ENCODE data around the gene LIN28B.
"Not testable (repeated sequence)": the region's sequence is repeated elsewhere in the genome, so short reads cannot be mapped to it uniquely, and the experiment has no call there.

The LIN28B gene

GRCh38 chr6:105005451-105005850, 48.5 kb downstream of the LIN28B start:
- no peaks in the 10 kb centered on the region; the same call in 1 of the 2 replicates for H3K36me3 ChIP-seq (replicated peaks)
- H3K9me3 ChIP-seq: no peaks in the 10 kb centered on the region
- H3K27me3 ChIP-seq (ENCODE audit: low read depth): no peaks in the 10 kb centered on the region
- DNase-seq (ENCODE audit: low spot score in 2 of 2): no peak
- H3K4me3 ChIP-seq: no peak overlapping the region
- in situ Hi-C loops (cut with MboI; ENCODE audit: low sequenced_read_pairs): no loop called here
- no peaks in the 10 kb centered on the region; the same call in 1 of the 2 replicates for H3K4me1 ChIP-seq

GRCh38 chr6:105013459-105013858, 56.6 kb downstream of the LIN28B start:
- DNase-seq (ENCODE audit: low spot score in 2 of 2); in situ Hi-C loops (cut with MboI; ENCODE audit: low sequenced_read_pairs): not testable (repeated sequence)

GRCh38 chr6:105014448-105014847, 57.5 kb downstream of the LIN28B start:
- Histone ChIP-seq H3K36me3 (replicated peaks) (no peaks in the 10 kb centered on the region), H3K9me3 (no peaks in the 10 kb centered on the region), H3K4me3 (no peak overlapping the region), H3K4me1 (peaks cover 22% of the 10 kb centered on the region), H3K27me3 (ENCODE audit: low read depth) (no peaks in the 10 kb centered on the region)
- DNase-seq (ENCODE audit: low spot score in 2 of 2): no peak
- in situ Hi-C loops (cut with MboI; ENCODE audit: low sequenced_read_pairs): no loop called here

More at GRCh38 chr6:105013459-105013858, 56.6 kb downstream of the LIN28B start:
- not testable (repeated sequence) for H3K27me3 ChIP-seq (ENCODE audit: low read depth); H3K9me3 ChIP-seq; H3K36me3 ChIP-seq (replicated peaks); H3K4me3 ChIP-seq
- peaks cover 22% of the 10 kb centered on the region for H3K4me1 ChIP-seq

- H3K4me3 ChIP-seq: no peak overlapping the region
- peaks cover 22% of the 10 kb centered on the region for H3K4me1 ChIP-seq
- no peaks in the 10 kb centered on the region for H3K27me3 ChIP-seq (ENCODE audit: low read depth)
- no peaks in the 10 kb centered on the region for H3K36me3 ChIP-seq (replicated peaks)
- in situ Hi-C loops (cut with MboI; ENCODE audit: low sequenced_read_pairs): no loop called here
- DNase-seq (ENCODE audit: low spot score in 2 of 2): peak in 1 of 2 experiments; percentile 60
- H3K9me3 ChIP-seq: no peaks in the 10 kb centered on the region
These were observed 58.0 kb downstream of the LIN28B start for GRCh38 chr6:105014954-105015353.

- Histone ChIP-seq H3K4me1 (peaks cover 22% of the 10 kb centered on the region), H3K9me3 (no peaks in the 10 kb centered on the region), H3K4me3 (no peak overlapping the region), H3K27me3 (ENCODE audit: low read depth) (no peaks in the 10 kb centered on the region), H3K36me3 (replicated peaks) (no peaks in the 10 kb centered on the region)
- DNase-seq (ENCODE audit: low spot score in 2 of 2): no peak
- in situ Hi-C loops (cut with MboI; ENCODE audit: low sequenced_read_pairs): no loop called here
These were observed 58.6 kb downstream of the LIN28B start for GRCh38 chr6:105015482-105015881.

GRCh38 chr6:105019285-105019684, 62.4 kb downstream of the LIN28B start:
- no peaks in the 10 kb centered on the region for H3K9me3 ChIP-seq
- DNase-seq (ENCODE audit: low spot score in 2 of 2): no peak
- peaks cover 21% of the 10 kb centered on the region for H3K4me1 ChIP-seq
- in situ Hi-C loops (cut with MboI; ENCODE audit: low sequenced_read_pairs): no loop called here
- no peaks in the 10 kb centered on the region for H3K27me3 ChIP-seq (ENCODE audit: low read depth)
- no peaks in the 10 kb centered on the region for H3K36me3 ChIP-seq (replicated peaks)
- no peak overlapping the region for H3K4me3 ChIP-seq

GRCh38 chr6:105021399-105021798, 64.5 kb downstream of the LIN28B start:
- Histone ChIP-seq H3K27me3 (ENCODE audit: low read depth) (no peaks in the 10 kb centered on the region), H3K4me3 (no peak overlapping the region), H3K36me3 (replicated peaks) (no peaks in the 10 kb centered on the region; the same call in 1 of the 2 replicates), H3K4me1 (peaks cover 25% of the 10 kb centered on the region), H3K9me3 (no peaks in the 10 kb centered on the region)
- in situ Hi-C loops (cut with MboI; ENCODE audit: low sequenced_read_pairs): no loop called here
- no peak for DNase-seq (ENCODE audit: low spot score in 2 of 2)

- Histone ChIP-seq H3K36me3 (replicated peaks) (no peaks in the 10 kb centered on the region; the same call in 1 of the 2 replicates), H3K9me3 (no peaks in the 10 kb centered on the region), H3K4me3 (no peak overlapping the region), H3K4me1 (peaks cover 35% of the 10 kb centered on the region), H3K27me3 (ENCODE audit: low read depth) (no peaks in the 10 kb centered on the region)
- in situ Hi-C loops (cut with MboI; ENCODE audit: low sequenced_read_pairs): no loop called here
- no peak for DNase-seq (ENCODE audit: low spot score in 2 of 2)
These were observed 65.5 kb downstream of the LIN28B start for GRCh38 chr6:105022416-105022815.

- no peaks in the 10 kb centered on the region for H3K9me3 ChIP-seq
- peak in 1 of 2 experiments; percentile 85 for DNase-seq (ENCODE audit: low spot score in 2 of 2)
- H3K4me3 ChIP-seq: no peak overlapping the region; the same call in 1 of the 2 replicates
- H3K27me3 ChIP-seq (ENCODE audit: low read depth): no peaks in the 10 kb centered on the region
- in situ Hi-C loops (cut with MboI; ENCODE audit: low sequenced_read_pairs): no loop called here
- peaks cover 3% of the 10 kb centered on the region; the same call in 1 of the 2 replicates for H3K36me3 ChIP-seq (replicated peaks)
- H3K4me1 ChIP-seq: peaks cover 59% of the 10 kb centered on the region
These were observed 67.9 kb downstream of the LIN28B start for GRCh38 chr6:105024803-105025202.

GRCh38 chr6:105028898-105029297, 72.0 kb downstream of the LIN28B start:
- peaks cover 3% of the 10 kb centered on the region; the same call in 1 of the 2 replicates for H3K36me3 ChIP-seq (replicated peaks)
- DNase-seq (ENCODE audit: low spot score in 2 of 2): no peak
- H3K4me1 ChIP-seq: peaks cover 59% of the 10 kb centered on the region
- no peaks in the 10 kb centered on the region for H3K27me3 ChIP-seq (ENCODE audit: low read depth)
- in situ Hi-C loops (cut with MboI; ENCODE audit: low sequenced_read_pairs): no loop called here
- H3K4me3 ChIP-seq: no peak overlapping the region
- no peaks in the 10 kb centered on the region for H3K9me3 ChIP-seq

- DNase-seq (ENCODE audit: low spot score in 2 of 2): peak in 1 of 2 experiments; percentile 75
- H3K4me1 ChIP-seq: peaks cover 55% of the 10 kb centered on the region
- in situ Hi-C loops (cut with MboI; ENCODE audit: low sequenced_read_pairs): no loop called here
These were observed 72.7 kb downstream of the LIN28B start for GRCh38 chr6:105029581-105029980.

GRCh38 chr6:105034470-105034869, 77.6 kb downstream of the LIN28B start:
- no peak for DNase-seq (ENCODE audit: low spot score in 2 of 2)
- no peaks in the 10 kb centered on the region for H3K9me3 ChIP-seq
- H3K36me3 ChIP-seq (replicated peaks): no peaks in the 10 kb centered on the region
- in situ Hi-C loops (cut with MboI; ENCODE audit: low sequenced_read_pairs): no loop called here
- no peaks in the 10 kb centered on the region for H3K27me3 ChIP-seq (ENCODE audit: low read depth)
- no peak overlapping the region for H3K4me3 ChIP-seq
- peaks cover 19% of the 10 kb centered on the region for H3K4me1 ChIP-seq

More at GRCh38 chr6:105029581-105029980, 72.7 kb downstream of the LIN28B start:
- H3K36me3 ChIP-seq (replicated peaks): peaks cover 3% of the 10 kb centered on the region; the same call in 1 of the 2 replicates
- no peaks in the 10 kb centered on the region for H3K9me3 ChIP-seq
- no peak overlapping the region for H3K4me3 ChIP-seq
- H3K27me3 ChIP-seq (ENCODE audit: low read depth): no peaks in the 10 kb centered on the region

GRCh38 chr6:105035299-105035698, 78.4 kb downstream of the LIN28B start:
- no peaks in the 10 kb centered on the region for H3K27me3 ChIP-seq (ENCODE audit: low read depth)
- in situ Hi-C loops (cut with MboI; ENCODE audit: low sequenced_read_pairs): no loop called here

GRCh38 chr6:105036351-105036750, 79.4 kb downstream of the LIN28B start:
- peaks cover 13% of the 10 kb centered on the region for H3K4me1 ChIP-seq
- in situ Hi-C loops (cut with MboI; ENCODE audit: low sequenced_read_pairs): no loop called here
- no peaks in the 10 kb centered on the region for H3K9me3 ChIP-seq
- no peak overlapping the region for H3K4me3 ChIP-seq
- no peak for DNase-seq (ENCODE audit: low spot score in 2 of 2)
- no peaks in the 10 kb centered on the region for H3K36me3 ChIP-seq (replicated peaks)
- no peaks in the 10 kb centered on the region for H3K27me3 ChIP-seq (ENCODE audit: low read depth)

More at GRCh38 chr6:105035299-105035698, 78.4 kb downstream of the LIN28B start:
- peaks cover 13% of the 10 kb centered on the region for H3K4me1 ChIP-seq
- no peaks in the 10 kb centered on the region for H3K36me3 ChIP-seq (replicated peaks)
- no peak overlapping the region for H3K4me3 ChIP-seq
- no peaks in the 10 kb centered on the region for H3K9me3 ChIP-seq
- DNase-seq (ENCODE audit: low spot score in 2 of 2): no peak

- no peak overlapping the region for H3K4me3 ChIP-seq
- no peak for DNase-seq (ENCODE audit: low spot score in 2 of 2)
- H3K4me1 ChIP-seq: peaks cover 13% of the 10 kb centered on the region
- in situ Hi-C loops (cut with MboI; ENCODE audit: low sequenced_read_pairs): no loop called here
- H3K27me3 ChIP-seq (ENCODE audit: low read depth): no peaks in the 10 kb centered on the region
- no peaks in the 10 kb centered on the region for H3K36me3 ChIP-seq (replicated peaks)
- no peaks in the 10 kb centered on the region for H3K9me3 ChIP-seq
These were observed 81.4 kb downstream of the LIN28B start for GRCh38 chr6:105038259-105038658.

Measured in HAP-1 (cell line).